ENCODE measurements around the gene XPNPEP1. TPM values are rescaled to one million over a fixed set of nuclear protein-coding genes. Genes with fewer than 3 reads are reported as not detected.

The XPNPEP1 gene
- total RNA-seq, 2 donors from 2014 or later = 97.5 to 108 TPM

- Mint-ChIP-seq H3K4me3 (no peak overlapping the region), H3K27ac (no peak overlapping the region), H3K27me3 (no peaks in the 10 kb centered on the region), H3K36me3 (ENCODE audit: low read depth) (no peaks in the 10 kb centered on the region), H3K9me3 (no peaks in the 10 kb centered on the region), H3K4me1 (no peaks in the 10 kb centered on the region)
- ATAC-seq (replicated peaks) = no peak
These were observed 36.2 kb upstream of the XPNPEP1 start for GRCh38 chr10:109959259-109960145.

DNA sequence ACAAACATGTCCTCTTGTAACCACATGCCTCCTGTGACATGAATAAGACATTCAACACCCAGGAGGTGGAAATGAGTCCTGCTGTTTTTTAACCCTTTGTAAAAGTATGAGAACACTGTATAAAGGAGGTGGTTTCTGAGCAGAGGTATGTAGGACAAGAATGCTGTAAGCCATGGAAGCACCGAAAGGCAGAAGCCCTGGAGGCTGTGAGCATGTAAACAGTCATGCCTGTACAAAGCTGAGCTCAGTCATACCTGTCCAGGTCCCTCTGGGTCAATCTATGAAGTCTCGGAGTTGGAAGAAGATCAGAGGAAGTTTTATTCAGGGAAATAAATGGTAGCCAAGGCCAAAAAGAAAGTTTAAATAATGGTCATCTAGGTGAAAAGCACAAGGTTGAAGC is 34.7 kb upstream of the XPNPEP1 start:
- no peak for ATAC-seq (replicated peaks)
- Mint-ChIP-seq H3K27me3 (no peaks in the 10 kb centered on the region), H3K4me3 (no peak overlapping the region), H3K27ac (peak overlapping the region; percentile 4), H3K9me3 (no peaks in the 10 kb centered on the region), H3K4me1 (peaks cover 3% of the 10 kb centered on the region), H3K36me3 (ENCODE audit: low read depth) (no peaks in the 10 kb centered on the region)

- ATAC-seq (replicated peaks) = peak; percentile 11
- Mint-ChIP-seq H3K9me3 (no peaks in the 10 kb centered on the region), H3K27me3 (no peaks in the 10 kb centered on the region), H3K4me3 (no peak overlapping the region), H3K36me3 (ENCODE audit: low read depth) (no peaks in the 10 kb centered on the region), H3K27ac (no peak overlapping the region), H3K4me1 (peaks cover 5% of the 10 kb centered on the region)
These were observed 33.9 kb upstream of the XPNPEP1 start for GRCh38 chr10:109957092-109957797.

GRCh38 chr10:109956454-109957091 is 33.3 kb upstream of the XPNPEP1 start:
- ATAC-seq (replicated peaks) = peak; percentile 89
- Mint-ChIP-seq H3K36me3 (ENCODE audit: low read depth) (no peaks in the 10 kb centered on the region), H3K27ac (no peak overlapping the region), H3K4me3 (no peak overlapping the region), H3K27me3 (no peaks in the 10 kb centered on the region), H3K9me3 (no peaks in the 10 kb centered on the region), H3K4me1 (peaks cover 5% of the 10 kb centered on the region)

DNA sequence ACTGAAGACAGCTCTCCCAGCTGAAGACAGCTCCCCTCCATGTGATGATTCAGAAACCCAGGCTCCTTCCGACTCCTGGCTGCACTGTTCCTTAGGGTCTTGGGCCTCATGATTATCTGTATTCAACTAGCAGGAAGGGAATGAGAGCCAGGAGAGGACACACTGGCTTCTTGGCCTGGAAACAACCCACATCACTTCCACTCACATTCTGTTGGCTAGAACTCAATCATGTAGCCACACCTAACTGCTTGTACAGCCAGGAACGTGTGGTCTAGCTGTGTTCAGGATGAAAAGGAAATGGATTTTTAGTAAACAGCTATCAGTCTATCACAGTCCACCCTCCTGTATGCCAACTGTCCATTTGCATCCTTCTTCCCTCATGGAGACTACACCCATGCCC is 30.5 kb upstream of the XPNPEP1 start:
- Mint-ChIP-seq H3K4me1 (peaks cover 5% of the 10 kb centered on the region), H3K4me3 (no peak overlapping the region), H3K27ac (peak overlapping the region; percentile 2), H3K27me3 (no peaks in the 10 kb centered on the region), H3K36me3 (ENCODE audit: low read depth) (no peaks in the 10 kb centered on the region), H3K9me3 (no peaks in the 10 kb centered on the region)
- no peak for ATAC-seq (replicated peaks)

DNA sequence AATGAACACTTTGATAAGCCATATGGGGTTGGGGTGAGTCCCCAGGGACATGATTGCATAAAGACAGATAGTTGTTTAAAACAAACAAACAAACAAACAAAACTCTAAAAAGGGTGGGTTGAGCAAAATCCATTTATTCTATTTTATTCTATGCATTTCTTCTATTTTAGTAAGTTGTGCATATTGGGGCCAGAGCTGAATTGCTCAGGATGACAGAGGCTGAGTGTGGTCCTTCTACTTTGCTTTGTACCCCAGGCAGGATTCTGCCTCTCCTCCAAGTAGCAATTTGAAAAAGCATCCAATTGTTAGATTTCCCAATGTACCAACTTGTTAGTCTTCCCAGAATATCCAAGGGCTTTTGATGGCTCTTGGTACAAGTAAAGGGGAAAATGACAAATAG is 29.2 kb upstream of the XPNPEP1 start:
- no peaks in the 10 kb centered on the region for H3K27me3 Mint-ChIP-seq
- no peak overlapping the region for H3K4me3 Mint-ChIP-seq
- H3K4me1 Mint-ChIP-seq = peaks cover 5% of the 10 kb centered on the region
- no peak overlapping the region for H3K27ac Mint-ChIP-seq
- no peaks in the 10 kb centered on the region for H3K9me3 Mint-ChIP-seq
- no peak for ATAC-seq (replicated peaks)
- no peaks in the 10 kb centered on the region for H3K36me3 Mint-ChIP-seq (ENCODE audit: low read depth)

DNA sequence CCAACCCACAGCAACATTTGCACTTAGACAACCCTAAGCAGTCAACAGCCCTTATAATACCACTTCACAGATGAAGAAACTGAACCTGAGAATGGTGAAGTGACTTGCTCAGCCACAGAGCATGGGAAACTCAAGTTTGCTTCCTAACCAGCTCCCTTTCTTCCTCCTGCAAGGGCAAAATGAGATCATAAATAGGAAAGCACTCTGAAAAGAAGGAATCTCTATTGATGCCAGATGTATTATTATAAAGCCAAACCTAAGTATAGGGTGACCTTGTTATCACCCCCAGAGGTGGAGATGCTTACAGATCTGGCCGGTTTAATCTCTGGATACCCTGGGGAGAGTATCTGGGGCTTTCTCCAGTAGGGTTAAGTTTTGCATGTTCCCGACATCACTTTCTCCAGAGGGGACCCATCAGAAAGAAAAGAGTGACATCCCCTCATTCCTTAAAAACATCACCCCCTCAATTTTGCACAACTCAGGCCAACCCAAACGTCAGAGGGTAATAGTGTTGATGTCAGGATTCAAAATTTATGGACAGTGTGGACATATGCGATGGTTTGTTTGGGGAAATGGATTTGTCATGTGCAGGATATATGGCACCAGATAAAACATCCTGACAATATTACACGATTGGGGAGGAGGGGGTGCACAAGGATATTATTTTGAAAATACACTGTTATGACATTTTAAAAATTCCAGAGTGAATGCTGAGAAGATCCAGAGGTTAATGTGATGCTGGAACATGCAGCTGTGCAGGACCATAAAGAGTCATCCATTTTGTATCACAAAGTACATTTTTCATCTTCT is 24.0 kb upstream of the XPNPEP1 start:
- no peak for ATAC-seq (replicated peaks)
- Mint-ChIP-seq H3K9me3 (no peaks in the 10 kb centered on the region), H3K36me3 (ENCODE audit: low read depth) (no peaks in the 10 kb centered on the region), H3K4me3 (no peak overlapping the region), H3K4me1 (peaks cover 4% of the 10 kb centered on the region), H3K27ac (no peak overlapping the region), H3K27me3 (no peaks in the 10 kb centered on the region)

GRCh38 chr10:109946680-109947079 is 23.4 kb upstream of the XPNPEP1 start:
- H3K36me3 Mint-ChIP-seq (ENCODE audit: low read depth) = no peaks in the 10 kb centered on the region
- H3K9me3 Mint-ChIP-seq = no peaks in the 10 kb centered on the region
- no peak overlapping the region for H3K27ac Mint-ChIP-seq
- H3K4me3 Mint-ChIP-seq = no peak overlapping the region
- no peaks in the 10 kb centered on the region for H3K27me3 Mint-ChIP-seq
- no peak for ATAC-seq (replicated peaks)
- H3K4me1 Mint-ChIP-seq = peaks cover 6% of the 10 kb centered on the region

- no peaks in the 10 kb centered on the region for H3K9me3 Mint-ChIP-seq
- no peak for ATAC-seq (replicated peaks)
- no peaks in the 10 kb centered on the region for H3K36me3 Mint-ChIP-seq (ENCODE audit: low read depth)
- no peaks in the 10 kb centered on the region for H3K27me3 Mint-ChIP-seq
- H3K27ac Mint-ChIP-seq = no peak overlapping the region
- H3K4me1 Mint-ChIP-seq = peaks cover 13% of the 10 kb centered on the region
- H3K4me3 Mint-ChIP-seq = no peak overlapping the region
These were observed 22.3 kb upstream of the XPNPEP1 start for GRCh38 chr10:109945473-109946177.

DNA sequence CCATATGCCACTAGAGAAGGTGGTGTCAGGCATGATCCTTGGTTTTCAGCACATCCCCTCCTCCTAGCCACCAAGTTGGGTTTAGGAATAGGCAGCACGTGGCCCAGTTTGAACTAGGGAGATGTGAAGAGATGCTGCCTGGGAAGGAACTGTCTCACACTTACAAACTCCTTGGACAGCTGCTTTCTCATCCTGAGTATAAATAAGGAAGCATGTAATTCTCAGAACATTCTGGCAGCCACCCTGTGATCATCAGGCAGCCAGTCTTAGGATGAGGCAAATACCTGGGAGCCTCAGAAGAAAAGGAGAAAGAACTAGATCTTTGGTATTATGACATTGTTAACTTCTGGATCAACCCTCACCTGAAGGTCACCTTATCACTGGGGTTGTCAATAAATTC is 21.3 kb upstream of the XPNPEP1 start:
- no peak overlapping the region for H3K27ac Mint-ChIP-seq
- ATAC-seq (replicated peaks) = no peak
- no peaks in the 10 kb centered on the region for H3K27me3 Mint-ChIP-seq
- no peaks in the 10 kb centered on the region for H3K36me3 Mint-ChIP-seq (ENCODE audit: low read depth)
- peaks cover 14% of the 10 kb centered on the region for H3K4me1 Mint-ChIP-seq
- no peak overlapping the region for H3K4me3 Mint-ChIP-seq
- no peaks in the 10 kb centered on the region for H3K9me3 Mint-ChIP-seq

DNA sequence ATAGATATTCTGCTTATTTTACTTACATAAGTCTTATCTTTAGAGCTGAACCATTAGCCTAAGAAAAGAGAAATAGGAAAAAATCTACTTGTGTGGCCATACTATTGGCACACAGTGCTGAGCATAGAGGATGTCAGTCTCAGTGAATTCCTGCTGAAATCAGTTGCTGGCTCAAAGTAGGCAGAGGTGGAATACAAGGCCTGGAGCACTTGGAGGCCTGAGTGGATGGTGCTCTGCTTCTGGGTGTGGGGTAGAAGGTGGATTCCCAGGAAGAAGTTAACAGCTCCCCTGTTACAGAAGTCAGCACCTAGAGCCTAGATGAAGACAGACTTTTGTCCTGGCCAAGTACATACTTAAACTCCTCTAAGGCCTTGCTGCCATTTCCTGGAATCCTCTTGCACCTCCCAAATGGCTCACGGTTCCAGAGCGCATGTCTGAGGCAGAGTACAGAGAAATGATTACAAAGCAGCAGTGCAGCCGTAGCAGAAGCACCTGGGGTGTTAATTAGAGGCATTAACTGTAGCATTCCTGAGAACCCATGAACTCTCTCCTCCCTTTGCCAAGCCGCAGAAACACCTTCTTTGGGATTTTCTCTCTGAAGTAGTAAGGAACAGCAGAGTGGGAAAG is 18.0 kb upstream of the XPNPEP1 start:
- ATAC-seq (replicated peaks) = no peak
- no peaks in the 10 kb centered on the region for H3K27me3 Mint-ChIP-seq
- H3K4me1 Mint-ChIP-seq = peaks cover 38% of the 10 kb centered on the region
- H3K36me3 Mint-ChIP-seq (ENCODE audit: low read depth) = no peaks in the 10 kb centered on the region
- H3K27ac Mint-ChIP-seq = peak overlapping the region; percentile 37
- H3K4me3 Mint-ChIP-seq = no peak overlapping the region
- H3K9me3 Mint-ChIP-seq = no peaks in the 10 kb centered on the region

- H3K27ac Mint-ChIP-seq = peak overlapping the region; percentile 37
- no peaks in the 10 kb centered on the region for H3K9me3 Mint-ChIP-seq
- no peak overlapping the region for H3K4me3 Mint-ChIP-seq
- no peak for ATAC-seq (replicated peaks)
- H3K36me3 Mint-ChIP-seq (ENCODE audit: low read depth) = no peaks in the 10 kb centered on the region
- no peaks in the 10 kb centered on the region for H3K27me3 Mint-ChIP-seq
- H3K4me1 Mint-ChIP-seq = peaks cover 42% of the 10 kb centered on the region
These were observed 17.2 kb upstream of the XPNPEP1 start for GRCh38 chr10:109940553-109940952.

- Mint-ChIP-seq H3K27me3 (no peaks in the 10 kb centered on the region), H3K9me3 (no peaks in the 10 kb centered on the region), H3K4me3 (no peak overlapping the region), H3K36me3 (ENCODE audit: low read depth) (no peaks in the 10 kb centered on the region), H3K27ac (no peak overlapping the region), H3K4me1 (peaks cover 47% of the 10 kb centered on the region)
- ATAC-seq (replicated peaks) = no peak
These were observed 16.8 kb upstream of the XPNPEP1 start for GRCh38 chr10:109940117-109940516.
